ENCODE measurements around the gene FOXK2. TPM values are rescaled to one million over a fixed set of nuclear protein-coding genes. Genes with fewer than 3 reads are reported as not detected.

FOXK2 gene
- total RNA-seq, 1 donor from 2014 or later: 49.5 TPM

GRCh38 chr17:82638183-82638773, 118.7 kb downstream of the FOXK2 start:
- Mint-ChIP-seq H3K9me3 (ENCODE audit: low read depth) (no peaks in the 10 kb centered on the region), H3K4me1 (ENCODE audit: low read depth) (peaks cover 11% of the 10 kb centered on the region), H3K27me3 (ENCODE audit: low read depth) (no peaks in the 10 kb centered on the region), H3K36me3 (ENCODE audit: low read depth) (peaks cover 12% of the 10 kb centered on the region), H3K27ac (ENCODE audit: unreplicated experiment) (no peak overlapping the region), H3K4me3 (ENCODE audit: unreplicated experiment) (no peak overlapping the region)
- TF ChIP-seq CTCF (IDR thresholded peaks at IDR 0.05): no peak
- no peak for DNase-seq (ENCODE audit: low spot score)

GRCh38 chr17:82639628-82640027, 120.1 kb downstream of the FOXK2 start:
- DNase-seq (ENCODE audit: low spot score): no peak
- H3K4me3 Mint-ChIP-seq (ENCODE audit: unreplicated experiment): no peak overlapping the region
- no peak for TF ChIP-seq CTCF (IDR thresholded peaks at IDR 0.05)
- H3K9me3 Mint-ChIP-seq (ENCODE audit: low read depth): no peaks in the 10 kb centered on the region
- peaks cover 9% of the 10 kb centered on the region for H3K36me3 Mint-ChIP-seq (ENCODE audit: low read depth)
- H3K4me1 Mint-ChIP-seq (ENCODE audit: low read depth): peaks cover 11% of the 10 kb centered on the region
- no peaks in the 10 kb centered on the region for H3K27me3 Mint-ChIP-seq (ENCODE audit: low read depth)
- peak overlapping the region; percentile 64 for H3K27ac Mint-ChIP-seq (ENCODE audit: unreplicated experiment)

GRCh38 chr17:82640036-82640435, 120.5 kb downstream of the FOXK2 start:
- Mint-ChIP-seq H3K4me3 (ENCODE audit: unreplicated experiment) (no peak overlapping the region), H3K36me3 (ENCODE audit: low read depth) (peaks cover 9% of the 10 kb centered on the region), H3K9me3 (ENCODE audit: low read depth) (no peaks in the 10 kb centered on the region), H3K4me1 (ENCODE audit: low read depth) (peaks cover 11% of the 10 kb centered on the region), H3K27ac (ENCODE audit: unreplicated experiment) (peak overlapping the region; percentile 27), H3K27me3 (ENCODE audit: low read depth) (no peaks in the 10 kb centered on the region)
- TF ChIP-seq CTCF (IDR thresholded peaks at IDR 0.05): no peak
- no peak for DNase-seq (ENCODE audit: low spot score)

GRCh38 chr17:82642022-82642421, 122.5 kb downstream of the FOXK2 start:
- peaks cover 30% of the 10 kb centered on the region for H3K4me1 Mint-ChIP-seq (ENCODE audit: low read depth)
- TF ChIP-seq CTCF (IDR thresholded peaks at IDR 0.05): no peak
- no peaks in the 10 kb centered on the region for H3K27me3 Mint-ChIP-seq (ENCODE audit: low read depth)
- H3K9me3 Mint-ChIP-seq (ENCODE audit: low read depth): no peaks in the 10 kb centered on the region
- no peak overlapping the region for H3K4me3 Mint-ChIP-seq (ENCODE audit: unreplicated experiment)
- H3K36me3 Mint-ChIP-seq (ENCODE audit: low read depth): peaks cover 7% of the 10 kb centered on the region
- no peak overlapping the region for H3K27ac Mint-ChIP-seq (ENCODE audit: unreplicated experiment)
- no peak for DNase-seq (ENCODE audit: low spot score)

- Mint-ChIP-seq H3K4me3 (ENCODE audit: unreplicated experiment) (no peak overlapping the region), H3K4me1 (ENCODE audit: low read depth) (peaks cover 25% of the 10 kb centered on the region), H3K36me3 (ENCODE audit: low read depth) (peaks cover 6% of the 10 kb centered on the region), H3K27ac (ENCODE audit: unreplicated experiment) (no peak overlapping the region), H3K27me3 (ENCODE audit: low read depth) (no peaks in the 10 kb centered on the region), H3K9me3 (ENCODE audit: low read depth) (no peaks in the 10 kb centered on the region)
- DNase-seq (ENCODE audit: low spot score): no peak
- no peak for TF ChIP-seq CTCF (IDR thresholded peaks at IDR 0.05)
These were observed 124.6 kb downstream of the FOXK2 start for GRCh38 chr17:82644148-82644547.
